HG03097 (cell line): ENCODE results near the gene PYGM.

Experiments
- ATAC-seq: cut with Tn5 transposase; IDR thresholded peaks from one replicate; pipeline ENCODE4 v1.9.1; 2021; ENCODE audit not compliant: unreplicated experiment, low FRiP score

Gene PYGM

DNA sequence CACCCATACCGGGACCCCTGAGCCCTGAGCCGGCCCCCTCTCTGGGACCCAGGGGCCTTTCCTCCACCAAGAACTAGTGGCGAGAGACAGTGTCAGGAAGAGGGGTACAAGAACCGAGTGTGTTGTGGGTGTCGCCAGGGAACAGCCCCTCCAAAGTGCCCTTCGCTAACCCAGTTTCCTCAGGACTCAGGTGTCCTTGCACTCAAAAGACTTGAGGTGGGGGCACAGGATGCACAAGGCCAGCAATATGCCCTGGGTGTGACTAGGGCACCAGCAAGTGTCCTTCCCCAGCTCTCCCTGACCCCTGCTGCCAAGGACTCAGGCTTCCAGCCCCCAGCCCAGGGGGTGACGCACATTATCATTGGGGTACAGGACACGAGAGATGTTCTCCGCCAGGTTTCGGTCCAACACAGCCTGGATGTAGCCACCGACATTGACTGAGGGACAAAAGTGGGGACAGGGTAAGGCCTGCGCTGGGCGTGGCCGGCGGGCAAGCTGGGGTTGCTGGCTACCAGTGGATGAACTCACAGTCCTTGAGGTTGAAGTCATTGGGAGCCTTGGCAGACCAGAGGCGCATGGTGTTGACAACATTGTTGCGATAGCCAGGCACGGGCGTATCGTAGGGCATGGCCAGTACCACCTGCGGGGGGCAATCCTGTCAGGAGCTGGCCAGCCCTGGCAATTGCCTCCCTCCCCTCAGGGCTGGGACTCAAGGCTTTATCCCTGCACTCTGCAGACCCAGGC, 4.7 kb downstream of the PYGM start:
- ATAC-seq = no peak

DNA sequence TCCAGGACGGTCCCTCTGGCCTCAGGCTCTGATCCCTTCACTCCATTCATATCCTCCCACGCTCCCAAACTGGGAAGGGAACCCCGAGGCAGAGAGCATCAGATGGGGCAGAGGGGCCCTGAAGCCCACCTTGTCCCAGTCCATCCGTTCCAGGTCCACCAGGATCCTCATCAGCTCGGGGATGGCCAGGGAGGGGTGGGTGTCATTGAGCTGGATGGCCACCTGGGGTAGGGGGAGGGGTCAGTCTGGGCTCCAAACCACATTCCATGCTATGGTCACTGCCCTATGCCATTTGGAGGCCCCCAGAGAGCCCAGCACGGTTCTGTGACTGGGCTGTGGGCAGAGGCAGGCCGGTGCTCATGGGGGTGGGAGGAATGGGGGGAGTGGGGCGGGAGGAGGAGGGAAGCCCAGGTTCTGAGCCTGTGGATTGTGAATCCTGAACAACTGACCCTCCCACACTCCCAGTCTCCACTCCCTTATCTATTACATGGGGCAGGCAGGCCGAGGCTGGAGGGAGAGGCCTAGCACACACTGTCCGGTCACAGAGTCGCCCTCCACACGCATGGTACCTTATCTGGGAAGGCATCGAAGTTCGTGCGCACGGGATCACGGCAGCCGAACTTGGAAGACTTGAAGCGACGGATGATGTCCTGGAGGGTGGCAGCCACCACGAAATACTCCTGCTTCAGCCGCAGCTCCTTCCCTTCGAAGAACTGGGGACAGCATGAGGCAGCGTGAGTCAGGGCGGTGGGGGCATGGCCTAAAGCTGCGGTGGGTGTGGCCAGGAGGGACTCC, 5.5 kb downstream of the PYGM start:
- ATAC-seq = no peak

DNA sequence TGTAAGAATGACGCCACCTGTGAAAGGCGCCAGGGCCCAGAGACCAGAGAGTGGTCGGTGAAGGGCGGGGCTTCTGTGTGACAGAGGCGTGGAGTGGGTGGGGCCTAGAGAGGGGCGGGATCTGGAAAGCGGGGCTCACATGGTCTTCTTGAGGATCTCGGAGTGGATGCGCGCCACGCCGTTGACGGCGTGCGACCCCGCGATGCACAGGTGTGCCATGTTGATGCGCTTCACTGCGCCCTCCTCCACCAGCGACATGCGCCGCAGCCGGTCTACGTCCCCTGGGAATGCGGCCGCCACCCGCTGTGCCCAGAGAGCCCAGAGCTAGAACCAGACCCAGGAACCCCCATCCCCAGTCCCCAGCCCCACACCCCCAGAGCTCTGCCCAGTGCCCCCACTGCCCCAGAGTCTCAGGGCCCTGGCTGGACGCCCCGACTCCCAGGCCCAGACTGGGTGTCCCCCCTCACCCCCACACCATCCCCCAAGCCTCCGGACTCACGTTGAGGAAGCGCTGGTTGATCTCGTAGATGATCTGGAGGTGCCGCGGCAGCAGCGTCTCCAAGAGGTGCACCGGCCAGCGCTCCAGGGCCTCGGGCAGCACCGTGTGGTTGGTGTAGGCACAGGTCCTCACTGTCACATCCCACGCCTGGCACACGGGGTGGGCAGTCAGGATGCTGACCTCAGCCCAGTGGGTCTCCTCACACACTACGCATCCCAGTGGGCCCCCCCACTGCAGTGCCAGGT, 6.2 kb downstream of the PYGM start:
- no peak for ATAC-seq

DNA sequence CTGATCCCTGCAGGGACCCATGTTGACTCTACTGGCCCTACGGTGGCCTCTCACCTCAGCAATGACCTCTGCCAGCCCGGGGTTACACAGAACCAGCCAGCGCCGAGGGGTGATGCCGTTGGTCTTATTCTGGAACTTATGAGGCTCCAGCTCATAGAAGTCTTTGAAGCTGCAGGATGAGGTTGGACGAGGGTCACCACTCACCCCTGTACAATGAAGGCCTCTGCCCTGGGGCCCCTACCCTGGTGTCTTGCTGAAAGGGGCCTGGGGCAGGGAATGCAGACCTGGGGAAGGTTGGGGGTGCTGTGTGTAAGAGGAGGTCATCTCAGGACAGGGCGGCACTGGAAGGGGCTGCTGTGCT, 6.8 kb downstream of the PYGM start:
- ATAC-seq = no peak

DNA sequence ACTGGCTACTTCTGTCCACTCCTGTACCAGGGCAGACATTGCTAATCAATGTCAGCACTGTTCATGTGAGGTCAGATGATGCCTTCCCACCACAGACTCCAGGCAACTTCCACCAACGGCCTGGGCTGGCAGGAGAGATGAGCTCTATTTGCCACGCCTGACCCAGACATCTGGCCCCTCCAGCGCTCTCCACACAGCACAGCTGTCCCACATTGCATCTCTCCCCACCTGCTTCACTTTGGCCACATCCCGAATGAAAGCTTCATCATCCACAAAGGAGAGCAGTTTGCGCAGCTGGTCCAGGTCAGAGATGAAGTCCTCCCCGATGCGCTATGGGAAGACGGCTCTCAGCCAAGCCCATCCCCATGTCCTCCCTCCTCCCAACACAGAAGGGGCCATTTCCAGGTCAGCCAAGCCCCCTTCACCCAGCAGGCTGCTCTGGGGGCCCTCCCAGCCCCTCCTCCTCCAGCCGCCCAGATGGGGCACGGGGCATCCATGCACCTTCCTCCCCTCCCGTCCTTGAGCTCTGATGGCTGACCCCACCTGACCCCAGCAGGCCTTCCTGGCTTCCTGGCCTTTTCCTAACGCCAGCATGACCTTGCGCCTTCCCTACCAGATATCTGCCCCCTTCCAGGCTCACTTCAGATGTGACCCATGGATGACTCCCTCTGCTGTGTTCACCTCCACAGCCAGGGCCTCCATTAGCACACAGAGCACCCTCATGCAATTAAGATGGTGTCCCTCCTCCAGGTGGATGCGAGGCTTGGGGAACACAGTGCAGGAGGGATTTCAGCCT, 7.4 kb downstream of the PYGM start:
- no peak for ATAC-seq

DNA sequence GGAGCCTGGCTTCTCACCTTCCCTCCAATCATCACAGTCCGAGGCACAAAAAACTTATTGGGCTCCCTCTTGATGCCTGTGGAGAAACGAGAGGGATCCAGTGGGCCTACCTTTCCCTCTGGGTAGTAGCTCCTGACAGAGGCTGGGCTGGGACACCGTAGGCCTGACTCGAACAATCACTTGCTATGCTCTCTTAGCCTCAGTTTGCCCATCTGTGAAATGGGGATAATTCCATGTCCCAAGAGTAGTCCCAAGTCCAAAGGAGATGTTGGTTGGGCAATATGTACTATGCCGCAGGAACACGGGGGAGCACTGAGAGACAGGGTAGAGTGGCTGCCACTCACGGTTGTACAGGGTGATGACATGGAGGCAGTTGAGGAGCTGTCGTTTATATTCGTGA, 8.2 kb downstream of the PYGM start:
- no peak for ATAC-seq

DNA sequence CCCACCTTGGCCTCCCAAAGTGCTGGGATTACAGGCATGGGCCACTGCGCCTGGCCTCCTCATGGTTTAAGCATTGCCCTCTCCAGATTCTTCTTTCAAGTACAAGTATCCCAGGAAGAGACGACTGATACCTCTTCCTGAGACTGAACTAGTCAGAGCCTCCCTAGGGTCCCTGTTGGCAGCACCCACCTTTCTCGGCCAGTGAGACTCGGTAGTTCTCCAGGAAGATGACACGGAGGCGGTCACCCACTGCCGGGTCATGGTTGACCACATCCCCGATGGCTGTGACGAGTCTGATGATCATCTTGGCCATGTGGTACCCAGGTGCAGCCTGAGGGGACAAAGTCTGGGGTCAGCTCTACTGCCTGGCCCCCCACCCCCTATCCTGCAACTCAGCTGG, 8.6 kb downstream of the PYGM start:
- ATAC-seq = no peak

DNA sequence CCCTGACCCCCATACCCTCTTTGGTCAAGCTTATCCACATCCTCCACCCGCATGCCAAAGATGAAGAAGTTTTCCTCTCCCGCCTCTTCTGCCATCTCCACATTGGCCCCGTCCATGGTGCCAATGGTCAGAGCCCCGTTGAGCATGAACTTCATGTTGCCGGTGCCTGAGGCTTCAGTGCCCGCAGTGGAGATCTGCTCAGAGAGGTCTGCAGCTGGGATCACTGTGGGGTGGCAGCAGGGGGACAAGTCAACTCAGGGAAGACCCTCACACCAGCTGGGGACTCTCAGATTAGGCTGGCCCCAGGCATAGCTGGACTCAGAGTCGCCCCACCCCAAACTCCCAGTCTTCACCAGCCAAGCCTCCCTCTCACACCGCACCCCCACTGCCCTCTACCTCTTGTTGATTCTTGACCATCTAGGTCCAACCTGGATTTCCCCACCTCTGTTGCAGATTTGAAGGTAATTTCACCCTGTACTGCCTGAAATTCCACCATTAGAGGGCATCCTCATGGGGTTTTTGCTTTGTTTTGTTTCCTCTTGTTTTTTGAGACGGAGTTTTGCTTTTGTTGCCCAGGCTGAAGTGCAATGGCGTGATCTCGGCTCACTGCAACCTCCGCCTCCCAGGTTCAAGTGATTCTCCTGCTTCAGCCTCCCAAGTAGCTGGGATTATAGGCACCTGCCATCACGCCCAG, 9.3 kb downstream of the PYGM start:
- no peak for ATAC-seq

DNA sequence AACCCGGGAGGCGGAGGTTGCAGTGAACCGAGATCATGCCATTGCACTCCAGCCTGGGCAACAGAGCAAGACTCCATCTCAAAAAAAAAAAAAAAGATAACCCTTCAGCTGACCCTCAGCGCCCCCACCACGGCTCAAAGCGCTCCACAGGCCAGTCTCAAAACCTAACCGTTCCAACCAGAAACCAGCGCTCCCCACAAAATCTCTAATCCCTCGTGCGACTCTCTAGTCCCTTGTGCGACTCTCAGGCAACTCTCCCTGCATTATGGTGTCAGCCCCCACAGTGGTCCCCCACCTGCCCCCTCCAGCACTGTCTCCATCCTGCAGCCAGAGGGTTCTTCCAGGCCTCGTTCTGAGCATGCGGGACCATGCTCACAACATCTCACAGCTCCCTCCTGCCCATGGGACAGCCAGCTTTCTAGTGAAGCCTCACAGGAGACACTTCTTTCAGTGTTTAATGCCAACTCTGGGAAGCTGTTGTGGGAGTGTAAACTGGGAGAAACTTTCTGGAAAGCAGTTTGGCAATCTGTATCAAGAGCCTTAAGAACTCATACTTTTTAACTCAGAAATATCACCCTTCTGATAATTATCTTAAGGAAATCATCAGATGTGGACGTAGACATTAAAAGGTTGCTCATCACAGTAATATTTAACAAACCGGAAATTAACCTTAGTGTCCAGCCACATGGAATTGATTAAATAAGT, 11.7 kb downstream of the PYGM start:
- no peak for ATAC-seq

DNA sequence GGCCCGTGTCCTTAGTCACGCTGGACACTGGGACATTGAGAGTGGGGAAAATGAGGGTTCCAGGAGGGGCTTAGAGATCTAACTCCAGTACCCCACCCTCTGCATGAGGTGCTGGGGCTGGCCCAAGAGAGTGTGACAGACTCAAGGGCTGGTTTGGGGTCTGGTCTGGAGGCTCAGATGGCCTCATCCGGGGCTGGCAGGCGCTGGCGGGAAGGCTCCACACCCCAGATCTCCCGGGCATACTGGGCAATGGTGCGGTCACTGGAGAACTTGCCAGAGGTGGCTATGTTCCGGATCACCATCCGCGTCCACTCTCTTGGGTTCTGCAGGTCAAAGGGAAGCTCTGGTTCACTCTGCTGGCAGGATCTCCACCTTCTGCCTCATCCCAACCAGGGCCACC, 13.3 kb downstream of the PYGM start:
- ATAC-seq = no peak

DNA sequence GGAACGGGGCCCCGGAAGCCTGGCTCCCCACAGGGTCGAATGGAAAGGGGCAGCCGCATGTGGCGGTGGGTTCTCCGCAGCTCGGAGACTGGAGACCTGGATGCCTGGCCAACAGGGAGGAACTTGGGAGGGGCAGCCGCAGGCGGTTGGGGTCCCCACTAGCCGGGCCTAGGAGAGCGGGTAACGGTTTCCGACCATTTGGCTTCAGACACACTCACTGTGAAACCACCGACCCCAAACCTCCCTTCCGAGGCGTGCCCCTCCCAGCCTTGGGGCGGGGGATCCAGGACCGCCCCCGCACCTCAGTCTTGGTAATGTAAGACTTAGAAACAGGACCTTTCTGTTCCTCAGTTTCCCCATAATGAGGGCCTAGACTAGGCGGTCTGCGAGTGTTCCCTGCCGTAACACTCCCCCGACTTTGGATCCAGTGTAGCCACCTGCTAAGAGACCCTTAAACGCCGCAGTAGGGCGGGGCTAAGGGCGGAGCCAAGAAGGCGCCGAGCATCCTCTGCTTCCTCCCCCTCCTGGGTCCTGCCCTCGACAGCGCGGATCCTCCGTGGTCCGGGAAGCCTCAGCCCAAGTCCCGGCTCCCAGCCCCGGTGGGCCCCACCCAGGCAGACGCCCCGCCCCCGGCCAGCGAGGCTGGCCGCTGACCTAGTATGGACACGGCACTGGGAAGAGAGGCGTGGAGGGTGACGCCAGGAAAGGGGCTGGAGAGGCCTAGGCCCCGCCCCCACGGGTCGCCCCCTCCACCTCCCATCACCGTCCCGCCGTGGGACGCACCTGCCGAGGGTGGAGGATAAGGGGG, 14.0 kb downstream of the PYGM start:
- ATAC-seq = no peak

DNA sequence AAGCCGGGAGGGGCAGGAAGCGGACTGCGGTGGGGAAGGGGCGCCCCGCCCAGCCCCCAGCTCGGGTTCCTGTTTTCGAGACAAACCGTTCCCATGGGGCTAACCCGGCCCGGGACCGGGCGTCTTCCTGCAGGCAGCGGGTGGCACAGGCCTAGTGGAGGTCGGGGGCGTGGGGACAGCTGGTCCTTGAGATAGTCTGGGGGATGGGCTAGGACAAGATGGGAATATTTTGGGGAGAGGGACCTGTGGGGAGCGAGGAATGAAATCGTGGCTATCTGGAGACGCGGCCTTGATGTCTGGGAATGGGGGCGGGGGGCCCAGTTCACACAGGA, 14.6 kb downstream of the PYGM start:
- peak; percentile 38 for ATAC-seq

DNA sequence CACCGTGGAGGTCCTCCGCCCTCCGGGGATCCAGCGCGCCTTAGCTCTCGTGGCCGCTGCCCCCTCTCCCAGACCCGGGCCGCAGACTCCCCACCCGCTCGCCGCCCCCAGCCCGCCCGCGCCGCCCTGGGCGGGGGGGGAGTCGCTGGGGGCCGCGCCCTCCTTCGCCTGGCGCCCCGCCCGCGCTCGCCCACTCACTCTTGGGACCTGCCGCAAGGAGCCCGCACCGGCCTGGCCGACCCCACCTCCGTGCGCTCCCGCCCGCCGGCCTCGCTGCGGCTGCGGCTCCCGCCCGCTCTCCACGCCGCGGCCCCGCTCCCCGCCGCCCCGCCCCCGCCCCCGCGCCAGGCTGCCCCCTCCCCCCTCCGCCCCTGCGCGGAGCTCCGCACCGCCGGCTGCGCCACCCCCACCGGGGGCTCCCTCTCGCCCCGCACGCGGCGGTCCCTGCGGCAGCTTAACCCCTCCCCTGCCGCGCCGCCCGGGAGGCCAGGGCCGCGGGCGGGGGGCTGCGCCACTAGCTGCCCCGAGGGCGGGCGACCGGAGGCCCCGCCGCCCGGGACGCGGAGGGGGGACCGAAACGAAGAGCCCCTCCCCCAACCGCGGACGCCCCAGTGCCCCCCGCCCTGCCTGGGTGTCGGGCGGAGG, 15.1 kb downstream of the PYGM start:
- ATAC-seq = no peak

DNA sequence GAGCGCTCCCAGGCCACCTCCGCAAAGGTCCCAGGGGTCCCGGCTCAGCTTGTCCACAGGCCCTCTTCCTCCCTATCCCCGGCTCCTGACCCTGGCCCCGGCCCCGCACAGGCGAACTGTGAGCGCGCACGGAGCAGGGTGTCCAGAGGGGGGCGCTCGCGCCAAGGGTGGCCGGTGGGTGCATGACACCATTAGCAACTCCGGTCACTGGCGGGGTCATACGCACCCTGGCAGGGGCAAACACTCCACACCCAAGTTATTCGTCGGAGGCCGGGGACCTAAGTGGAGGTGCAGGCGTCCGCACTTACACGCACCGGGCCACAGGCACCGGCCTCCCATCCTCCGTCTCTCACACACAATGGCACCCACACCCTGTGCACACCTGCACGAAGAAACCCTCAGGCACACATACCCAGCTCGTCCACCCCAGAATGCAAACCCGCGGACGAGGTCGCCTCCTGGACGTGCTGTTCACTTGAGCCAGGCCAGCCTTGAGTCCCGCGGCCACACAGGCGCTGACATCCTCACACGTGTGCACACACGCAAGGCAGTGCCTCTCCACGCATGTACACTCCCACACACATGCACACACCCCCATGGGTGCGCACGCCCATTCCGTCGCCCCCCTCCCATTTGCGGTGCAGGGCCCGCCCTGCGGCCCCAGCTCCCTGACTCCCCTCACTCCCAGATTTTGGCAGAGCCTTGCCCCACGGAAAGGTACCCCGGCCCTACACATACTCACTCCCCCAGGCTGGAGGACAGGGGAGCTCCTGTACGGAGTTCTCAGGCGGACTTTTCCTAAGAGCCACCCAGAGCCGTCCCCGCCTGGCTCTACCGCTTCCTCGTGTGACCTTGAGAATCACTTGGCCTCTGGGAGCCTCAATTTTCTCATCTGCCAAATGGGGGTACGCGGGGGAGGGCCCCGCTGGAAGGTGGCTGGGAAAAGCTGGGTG, 15.9 kb downstream of the PYGM start, which contains the start of gene RASGRP2:
Gene RASGRP2 (minus strand): TSS at position 552 of the 953 bp plus-strand sequence. CDS start 1,276 bp downstream, outside the sequence.
- ATAC-seq = no peak

DNA sequence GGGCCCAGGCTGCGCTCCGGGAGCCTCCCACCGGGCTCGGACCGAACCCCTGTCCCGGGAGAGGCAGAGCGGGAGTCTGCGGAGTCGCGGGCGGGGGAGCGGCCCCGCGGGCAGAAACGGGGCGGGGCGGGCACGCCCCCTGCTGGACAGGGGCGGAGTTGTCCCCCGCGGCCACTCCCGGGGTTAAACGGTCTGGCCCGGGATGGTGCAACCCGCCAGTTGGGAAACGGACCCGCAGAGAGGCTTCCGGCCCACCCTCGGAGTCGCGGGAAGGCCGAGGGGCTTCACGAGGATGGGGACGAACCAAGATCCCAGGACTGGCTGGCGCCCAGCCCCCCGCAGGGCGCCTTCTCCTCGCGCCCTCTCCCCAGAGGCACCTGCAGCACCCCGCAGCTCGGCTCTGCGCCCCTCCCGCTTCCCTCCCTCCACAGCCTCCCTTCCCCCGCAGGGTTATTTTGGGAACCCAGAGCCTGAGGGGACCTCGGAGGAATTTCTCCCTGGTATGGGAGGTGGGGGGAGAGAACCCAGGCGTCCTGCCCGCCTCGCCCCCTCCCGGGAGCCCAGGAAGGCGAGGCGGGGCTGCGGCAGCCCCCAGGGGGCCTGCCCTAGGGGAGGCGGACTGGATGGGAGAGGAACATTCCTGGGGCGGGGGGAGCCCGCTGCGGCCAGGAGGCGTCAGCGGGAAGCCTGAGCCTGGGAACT, 16.7 kb downstream of the PYGM start:
- peak; percentile 33 for ATAC-seq

DNA sequence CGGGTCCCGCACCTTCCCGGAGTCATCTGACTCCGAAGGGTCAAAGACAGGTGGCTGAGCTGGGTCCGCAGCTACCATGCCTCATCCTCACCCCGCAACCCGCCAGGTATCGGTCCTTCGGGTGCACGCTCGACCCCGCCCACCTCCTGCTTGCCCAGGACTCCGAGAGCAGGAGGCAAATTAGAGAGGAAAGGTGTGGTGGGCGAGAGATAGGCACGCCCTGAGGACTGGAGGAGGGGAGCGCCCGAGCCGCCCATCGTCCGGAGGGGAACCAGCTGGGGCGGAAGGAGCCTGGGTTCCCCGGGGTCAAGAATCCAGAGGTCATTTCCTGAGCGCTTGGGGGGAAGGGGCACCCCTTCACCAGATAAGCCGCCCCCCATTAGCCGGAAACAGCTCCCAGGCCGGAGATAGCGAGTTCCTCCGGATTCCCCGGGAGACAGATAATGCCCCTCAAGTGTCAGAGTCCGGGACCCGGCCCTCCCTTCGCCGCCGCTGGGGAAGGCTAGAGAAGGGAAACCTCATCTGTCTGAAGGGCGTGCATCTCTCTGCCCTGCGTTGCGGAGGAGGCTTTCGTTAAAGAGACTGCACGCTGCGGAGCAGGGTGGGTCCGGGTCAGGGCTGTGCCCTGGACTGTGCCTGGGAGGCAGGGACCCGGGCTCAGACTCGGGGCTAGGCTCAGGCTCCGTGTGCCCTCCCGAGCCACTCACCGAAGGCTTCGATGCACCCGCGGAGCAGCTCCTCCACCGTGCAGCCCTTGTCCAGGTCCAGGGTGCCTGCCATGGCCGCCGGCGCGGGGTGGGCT, 17.5 kb downstream of the PYGM start:
- ATAC-seq = no peak
